ENCODE measurements around the gene FER1L5.
"Not testable (repeated sequence)": the region's sequence is repeated elsewhere in the genome, so short reads cannot be mapped to it uniquely, and the experiment has no call there.

Gene FER1L5

DNA sequence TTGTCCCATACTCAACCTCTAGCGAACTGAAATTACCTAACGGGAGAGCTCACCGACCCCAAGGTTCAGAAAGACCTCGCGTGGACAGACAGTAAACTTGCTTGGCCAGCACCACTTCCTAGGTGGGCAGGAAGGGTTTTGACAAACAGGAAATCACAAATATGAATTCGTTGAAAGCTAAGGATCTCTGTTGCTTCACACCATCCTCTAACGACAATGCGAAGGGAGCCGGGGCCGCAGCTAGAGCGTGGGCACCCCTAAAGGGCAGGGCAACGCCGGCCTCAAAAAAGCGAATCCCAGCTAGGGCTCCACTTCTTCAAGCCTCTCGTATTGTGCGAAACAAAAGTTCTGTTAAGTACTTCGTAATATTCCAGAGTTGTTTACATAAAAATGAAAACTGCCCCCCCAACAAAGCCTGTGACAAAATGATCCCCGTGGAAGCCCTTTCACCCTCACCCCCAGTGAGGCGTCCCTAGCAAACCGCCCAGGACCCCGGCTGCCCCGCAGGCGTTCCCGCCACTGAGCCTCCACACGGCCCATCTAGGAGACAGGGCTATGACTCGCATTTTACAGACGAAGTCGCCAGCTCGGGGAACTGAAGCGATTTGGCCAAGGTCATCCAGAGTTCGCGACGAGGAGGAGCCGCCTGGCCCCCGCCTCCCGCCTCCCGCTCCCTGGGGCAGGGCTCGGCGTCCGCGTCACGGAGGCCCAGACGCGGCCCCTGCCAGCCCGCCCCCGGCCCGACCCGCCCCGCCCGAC, 5.0 kb upstream of the FER1L5 start:
- Histone ChIP-seq H3K4me3 (ENCODE audit: low read depth in 1 of 2, low read length in 2 of 2) (peak overlapping the region; percentile 78 to 83), H3K27me3 (ENCODE audit: control insufficient read depth in 1 of 2, insufficient read depth in 2 of 2, low read length in 2 of 2) (no peaks in the 10 kb centered on the region), H3K9me3 (ENCODE audit: low read length) (no peaks in the 10 kb centered on the region), H3K4me1 (ENCODE audit: insufficient read depth, low read length) (peaks cover 30% of the 10 kb centered on the region), H3K36me3 (ENCODE audit: insufficient read depth, low read length) (peaks cover 7% of the 10 kb centered on the region), H3K27ac (ENCODE audit: low read depth, low read length) (peak overlapping the region; percentile 98), H3K9ac (ENCODE audit: low read length) (peak overlapping the region; percentile 76)

DNA sequence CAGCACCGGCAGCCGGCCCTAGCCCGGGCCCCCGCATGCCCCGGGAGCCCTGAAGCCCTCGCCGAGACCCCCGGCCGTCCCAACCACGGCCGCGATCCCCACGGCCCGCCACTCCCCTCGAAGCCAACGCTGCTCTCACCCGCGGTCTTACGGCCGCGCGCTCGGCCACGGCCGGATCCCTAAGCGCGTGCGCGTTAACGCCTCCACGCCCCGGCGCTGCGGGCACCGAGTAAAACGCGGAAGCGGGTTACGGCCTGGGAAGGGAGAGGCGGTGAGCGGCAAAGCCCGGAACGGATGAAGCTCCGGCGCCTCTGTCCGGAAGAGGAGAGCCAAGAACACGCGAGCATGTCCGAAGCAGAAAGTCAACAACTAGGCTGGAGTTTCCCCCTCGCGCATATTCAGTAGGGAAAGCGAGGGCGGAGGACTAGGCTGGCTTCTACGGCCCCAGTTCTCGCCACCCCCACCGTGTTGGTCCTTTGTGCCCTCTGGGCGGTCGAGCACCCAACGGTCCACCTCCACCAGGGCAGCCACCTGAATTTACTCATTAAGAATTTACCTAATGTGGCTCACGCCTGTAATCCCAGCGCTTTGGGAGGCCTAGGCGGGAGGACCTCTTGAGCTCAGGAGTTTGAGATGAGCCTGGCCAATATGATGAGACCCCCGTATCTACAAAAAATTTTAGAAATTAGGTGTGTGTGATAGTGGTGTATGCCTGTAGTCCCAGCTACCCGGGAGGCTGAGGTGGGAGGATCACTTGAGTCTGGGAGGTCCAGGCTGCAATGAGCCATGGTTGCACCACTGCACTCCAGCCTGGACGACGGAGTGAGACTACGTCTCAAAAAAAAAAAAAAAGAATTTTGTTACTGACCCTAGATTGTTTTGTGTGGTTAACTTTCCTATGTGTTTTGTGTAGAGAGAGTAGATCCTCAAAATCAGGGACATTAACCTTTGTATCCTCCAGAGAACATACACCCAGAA, 4.1 kb upstream of the FER1L5 start, which contains the start of gene KANSL3:
KANSL3 (minus strand) TSS at position 169 of the 978 bp plus-strand sequence. CDS start 1,177 bp downstream, outside the sequence.
- Histone ChIP-seq H3K9me3 (ENCODE audit: low read length) (no peaks in the 10 kb centered on the region), H3K4me3 (ENCODE audit: low read depth in 1 of 2, low read length in 2 of 2) (peak within 1 kb of the TSS; percentile 78 to 83), H3K9ac (ENCODE audit: low read length) (peak within 1 kb of the TSS; percentile 76), H3K4me1 (ENCODE audit: insufficient read depth, low read length) (peaks cover 30% of the 10 kb centered on the region), H3K36me3 (ENCODE audit: insufficient read depth, low read length) (peaks cover 7% of the 10 kb centered on the region), H3K27ac (ENCODE audit: low read depth, low read length) (peak within 1 kb of the TSS; percentile 98), H3K27me3 (ENCODE audit: control insufficient read depth in 1 of 2, insufficient read depth in 2 of 2, low read length in 2 of 2) (no peaks in the 10 kb centered on the region)

DNA sequence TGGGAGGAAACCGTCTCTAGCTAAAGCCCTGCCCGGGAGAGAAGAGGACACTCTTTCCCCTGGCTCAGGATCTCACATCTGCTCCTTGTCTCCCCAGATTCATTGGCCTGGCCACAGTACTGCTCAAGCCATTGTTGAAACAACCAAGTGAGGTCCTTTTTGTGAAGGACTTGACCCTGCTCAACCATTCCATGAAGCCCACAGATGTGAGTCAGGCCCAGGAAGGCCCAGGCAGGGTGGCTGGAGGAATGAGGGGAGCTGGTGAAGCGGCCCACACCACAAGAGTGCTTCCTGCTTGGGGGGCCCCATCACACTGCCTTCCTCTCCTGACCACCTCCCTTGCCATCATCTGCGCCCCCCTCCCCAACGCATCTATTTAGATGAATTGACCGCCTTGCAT, 5.1 kb downstream of the FER1L5 start:
- no peak overlapping the region for H3K9ac ChIP-seq (ENCODE audit: low read length)
- H3K27me3 ChIP-seq (ENCODE audit: control insufficient read depth in 1 of 2, insufficient read depth in 2 of 2, low read length in 2 of 2): no peaks in the 10 kb centered on the region
- no peaks in the 10 kb centered on the region for H3K9me3 ChIP-seq (ENCODE audit: low read length)
- H3K36me3 ChIP-seq (ENCODE audit: insufficient read depth, low read length): no peaks in the 10 kb centered on the region
- H3K4me3 ChIP-seq (ENCODE audit: low read depth in 1 of 2, low read length in 2 of 2): no peak overlapping the region
- H3K27ac ChIP-seq (ENCODE audit: low read depth, low read length): no peak overlapping the region
- no peaks in the 10 kb centered on the region for H3K4me1 ChIP-seq (ENCODE audit: insufficient read depth, low read length)

DNA sequence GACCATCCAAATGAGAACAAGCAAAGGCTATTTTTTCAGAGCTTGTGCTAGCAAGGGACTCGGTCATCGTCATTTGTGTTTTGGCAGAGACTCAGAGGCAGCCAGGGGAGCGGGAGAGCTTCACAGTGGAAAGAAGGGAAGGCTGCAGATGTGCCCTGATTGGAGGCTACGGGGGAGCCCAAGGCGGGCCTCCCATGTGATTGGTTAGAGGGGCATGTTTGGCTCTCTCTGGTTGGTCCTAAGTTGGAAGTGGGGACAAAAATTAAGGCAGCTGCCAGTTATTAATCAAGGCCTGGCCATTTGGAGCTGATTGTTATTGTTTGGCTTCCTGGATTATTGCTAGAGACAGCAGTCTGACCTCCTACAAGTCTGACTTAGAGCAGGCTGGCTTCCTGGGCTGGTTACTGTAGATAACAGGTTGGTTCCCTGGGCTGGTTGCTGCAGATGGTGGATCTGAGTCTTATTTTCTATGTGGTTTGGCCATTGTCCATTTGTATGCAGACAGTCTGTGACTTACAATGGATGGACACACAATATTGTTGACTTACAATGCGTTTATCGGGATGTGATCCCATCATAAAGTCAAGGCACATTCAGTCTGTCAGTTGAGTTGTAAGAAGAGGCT, 5.9 kb downstream of the FER1L5 start:
- no peak overlapping the region for H3K4me3 ChIP-seq (ENCODE audit: low read depth in 1 of 2, low read length in 2 of 2)
- H3K36me3 ChIP-seq (ENCODE audit: insufficient read depth, low read length): no peaks in the 10 kb centered on the region
- no peaks in the 10 kb centered on the region for H3K4me1 ChIP-seq (ENCODE audit: insufficient read depth, low read length)
- H3K9me3 ChIP-seq (ENCODE audit: low read length): no peaks in the 10 kb centered on the region
- H3K9ac ChIP-seq (ENCODE audit: low read length): no peak overlapping the region
- H3K27me3 ChIP-seq (ENCODE audit: control insufficient read depth in 1 of 2, insufficient read depth in 2 of 2, low read length in 2 of 2): no peaks in the 10 kb centered on the region
- H3K27ac ChIP-seq (ENCODE audit: low read depth, low read length): no peak overlapping the region

DNA sequence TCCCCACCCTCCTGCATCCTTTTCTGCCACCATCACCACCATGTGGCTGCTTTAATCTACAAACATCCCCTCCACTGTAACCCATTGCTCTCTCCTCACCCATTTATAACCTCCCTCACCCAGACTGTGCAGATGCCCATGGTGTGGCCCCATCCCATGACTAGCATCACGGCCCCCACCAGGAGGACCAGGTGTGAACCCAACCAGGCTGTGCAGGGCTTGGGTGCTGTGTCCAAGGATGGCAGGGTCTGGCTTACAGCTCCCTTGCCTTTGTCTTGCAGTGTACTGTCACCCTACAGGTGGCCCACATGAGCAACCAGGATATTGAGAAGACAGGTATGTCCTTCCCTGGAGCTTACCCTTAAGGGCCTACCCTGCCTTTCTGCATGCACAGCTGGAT, 6.8 kb downstream of the FER1L5 start:
- H3K9ac ChIP-seq (ENCODE audit: low read length): no peak overlapping the region
- H3K27ac ChIP-seq (ENCODE audit: low read depth, low read length): no peak overlapping the region
- H3K4me1 ChIP-seq (ENCODE audit: insufficient read depth, low read length): no peaks in the 10 kb centered on the region
- H3K4me3 ChIP-seq (ENCODE audit: low read depth in 1 of 2, low read length in 2 of 2): no peak overlapping the region
- no peaks in the 10 kb centered on the region for H3K36me3 ChIP-seq (ENCODE audit: insufficient read depth, low read length)
- H3K27me3 ChIP-seq (ENCODE audit: control insufficient read depth in 1 of 2, insufficient read depth in 2 of 2, low read length in 2 of 2): no peaks in the 10 kb centered on the region
- H3K9me3 ChIP-seq (ENCODE audit: low read length): no peaks in the 10 kb centered on the region

DNA sequence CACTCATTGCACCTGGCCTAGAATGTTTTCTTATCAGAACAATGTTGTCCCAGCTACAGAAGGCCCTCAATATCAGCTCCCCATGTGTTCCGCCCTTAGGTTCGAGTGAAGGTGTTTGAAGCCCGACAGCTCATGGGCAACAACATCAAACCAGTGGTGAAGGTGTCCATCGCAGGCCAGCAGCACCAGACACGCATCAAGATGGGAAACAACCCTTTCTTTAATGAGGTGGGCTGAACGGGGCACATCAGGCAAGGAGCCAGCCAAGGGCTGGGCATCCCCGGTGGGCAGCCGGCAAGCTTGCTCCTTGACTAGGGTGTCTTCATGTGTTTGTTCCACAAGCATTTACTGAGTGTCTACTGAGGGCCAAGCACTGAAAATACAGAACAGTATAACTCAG, 9.2 kb downstream of the FER1L5 start:
- Histone ChIP-seq H3K4me1 (ENCODE audit: insufficient read depth, low read length) (no peaks in the 10 kb centered on the region), H3K9ac (ENCODE audit: low read length) (no peak overlapping the region), H3K36me3 (ENCODE audit: insufficient read depth, low read length) (no peaks in the 10 kb centered on the region), H3K27ac (ENCODE audit: low read depth, low read length) (no peak overlapping the region), H3K27me3 (ENCODE audit: control insufficient read depth in 1 of 2, insufficient read depth in 2 of 2, low read length in 2 of 2) (no peaks in the 10 kb centered on the region), H3K9me3 (ENCODE audit: low read length) (no peaks in the 10 kb centered on the region), H3K4me3 (ENCODE audit: low read depth in 1 of 2, low read length in 2 of 2) (no peak overlapping the region)

DNA sequence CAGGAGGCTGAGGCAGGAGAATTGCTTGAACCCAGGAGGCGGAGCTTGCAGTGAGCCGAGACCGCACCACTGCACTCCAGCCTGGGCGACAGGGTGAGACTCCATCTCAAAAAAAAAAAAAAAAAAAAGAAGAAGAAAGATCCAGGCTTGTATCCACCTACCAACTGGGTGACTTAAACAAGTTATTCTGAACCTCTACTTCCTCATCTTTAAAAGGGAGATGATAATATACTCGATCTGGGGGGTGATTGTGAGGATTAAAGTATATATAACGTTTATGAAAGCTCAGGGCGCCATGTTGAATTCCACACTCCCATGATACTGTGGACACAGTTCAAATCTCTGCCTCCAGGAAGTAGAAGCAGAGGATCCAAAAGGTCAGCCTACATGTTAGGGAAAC, 12.2 kb downstream of the FER1L5 start:
- not testable (repeated sequence) for H3K4me1 ChIP-seq (ENCODE audit: insufficient read depth, low read length); H3K36me3 ChIP-seq (ENCODE audit: insufficient read depth, low read length)

DNA sequence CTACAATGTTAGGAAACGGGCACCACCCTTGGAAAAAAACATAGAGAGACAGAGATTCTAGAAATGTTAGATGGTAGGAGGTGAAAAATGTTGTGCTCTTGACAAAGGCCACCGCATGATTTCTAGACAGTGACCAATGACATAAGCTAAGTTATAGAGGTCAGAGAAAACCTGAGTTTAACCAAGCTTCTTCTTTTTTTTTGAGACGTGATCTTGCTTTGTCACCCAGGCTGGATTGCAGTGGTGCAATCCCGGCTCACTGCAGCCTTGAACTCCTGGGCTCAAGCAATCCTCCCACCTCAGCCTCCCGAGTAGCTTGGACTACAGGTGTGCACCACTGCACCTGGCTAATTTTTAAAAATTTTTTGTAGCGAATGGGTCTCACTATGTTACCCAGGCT, 13.0 kb downstream of the FER1L5 start:
- H3K4me3 ChIP-seq (ENCODE audit: low read depth in 1 of 2, low read length in 2 of 2): no peak overlapping the region
- no peaks in the 10 kb centered on the region for H3K36me3 ChIP-seq (ENCODE audit: insufficient read depth, low read length)
- H3K27ac ChIP-seq (ENCODE audit: low read depth, low read length): no peak overlapping the region
- no peaks in the 10 kb centered on the region for H3K4me1 ChIP-seq (ENCODE audit: insufficient read depth, low read length)
- no peak overlapping the region for H3K9ac ChIP-seq (ENCODE audit: low read length)
- H3K27me3 ChIP-seq (ENCODE audit: control insufficient read depth in 1 of 2, insufficient read depth in 2 of 2, low read length in 2 of 2): no peaks in the 10 kb centered on the region
- no peaks in the 10 kb centered on the region for H3K9me3 ChIP-seq (ENCODE audit: low read length)

More for the DNA sequence above, 12.2 kb downstream of the FER1L5 start:
- H3K27me3 ChIP-seq (ENCODE audit: control insufficient read depth in 1 of 2, insufficient read depth in 2 of 2, low read length in 2 of 2); H3K9me3 ChIP-seq (ENCODE audit: low read length); H3K9ac ChIP-seq (ENCODE audit: low read length); H3K4me3 ChIP-seq (ENCODE audit: low read depth in 1 of 2, low read length in 2 of 2); H3K27ac ChIP-seq (ENCODE audit: low read depth, low read length): not testable (repeated sequence)

DNA sequence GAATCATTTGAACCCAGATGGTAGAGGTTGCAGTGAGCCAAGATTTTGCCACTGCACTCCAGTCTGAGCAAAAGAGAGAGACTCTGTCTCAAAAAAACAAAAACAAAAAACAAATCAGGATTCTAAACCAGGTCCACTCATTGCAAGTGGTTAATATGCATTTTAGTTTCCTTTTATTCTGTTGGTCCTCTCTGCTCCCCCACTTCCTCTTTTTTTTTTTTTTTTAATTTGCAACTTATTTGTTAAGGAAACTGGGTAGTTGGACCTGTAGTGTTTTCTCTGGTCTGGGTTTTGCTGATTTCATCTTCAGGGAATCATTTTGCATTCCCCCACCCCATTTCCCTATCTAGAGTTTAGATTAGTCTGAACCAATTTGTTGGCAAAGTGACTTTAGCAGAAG, 14.0 kb downstream of the FER1L5 start:
- no peak overlapping the region for H3K4me3 ChIP-seq (ENCODE audit: low read depth in 1 of 2, low read length in 2 of 2)
- no peak overlapping the region for H3K27ac ChIP-seq (ENCODE audit: low read depth, low read length)
- H3K27me3 ChIP-seq (ENCODE audit: control insufficient read depth in 1 of 2, insufficient read depth in 2 of 2, low read length in 2 of 2): no peaks in the 10 kb centered on the region
- H3K9me3 ChIP-seq (ENCODE audit: low read length): no peaks in the 10 kb centered on the region
- H3K4me1 ChIP-seq (ENCODE audit: insufficient read depth, low read length): no peaks in the 10 kb centered on the region
- no peak overlapping the region for H3K9ac ChIP-seq (ENCODE audit: low read length)
- H3K36me3 ChIP-seq (ENCODE audit: insufficient read depth, low read length): no peaks in the 10 kb centered on the region

DNA sequence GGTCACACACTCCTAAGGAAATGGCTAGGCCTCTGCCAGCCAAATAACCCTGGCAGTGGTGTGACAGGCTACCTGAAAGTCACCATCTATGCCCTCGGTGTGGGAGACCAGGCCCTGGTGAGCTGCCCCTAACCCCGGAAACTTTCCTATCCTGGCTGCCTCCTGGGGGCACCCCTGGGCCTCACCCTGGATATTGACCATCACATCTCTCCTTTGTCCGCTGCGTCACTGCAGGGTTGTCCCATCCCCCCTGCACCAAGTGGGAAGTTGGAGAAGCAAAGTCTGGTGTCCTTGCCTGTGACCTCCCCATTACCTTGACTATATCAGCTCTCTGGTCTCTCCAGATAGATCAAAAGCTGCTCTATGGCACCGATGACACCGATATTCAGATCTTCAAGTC, 18.8 kb downstream of the FER1L5 start:
- Histone ChIP-seq H3K27me3 (ENCODE audit: control insufficient read depth in 1 of 2, insufficient read depth in 2 of 2, low read length in 2 of 2) (no peaks in the 10 kb centered on the region), H3K9ac (ENCODE audit: low read length) (no peak overlapping the region), H3K4me1 (ENCODE audit: insufficient read depth, low read length) (no peaks in the 10 kb centered on the region), H3K4me3 (ENCODE audit: low read depth in 1 of 2, low read length in 2 of 2) (no peak overlapping the region), H3K9me3 (ENCODE audit: low read length) (no peaks in the 10 kb centered on the region), H3K27ac (ENCODE audit: low read depth, low read length) (no peak overlapping the region), H3K36me3 (ENCODE audit: insufficient read depth, low read length) (no peaks in the 10 kb centered on the region)

DNA sequence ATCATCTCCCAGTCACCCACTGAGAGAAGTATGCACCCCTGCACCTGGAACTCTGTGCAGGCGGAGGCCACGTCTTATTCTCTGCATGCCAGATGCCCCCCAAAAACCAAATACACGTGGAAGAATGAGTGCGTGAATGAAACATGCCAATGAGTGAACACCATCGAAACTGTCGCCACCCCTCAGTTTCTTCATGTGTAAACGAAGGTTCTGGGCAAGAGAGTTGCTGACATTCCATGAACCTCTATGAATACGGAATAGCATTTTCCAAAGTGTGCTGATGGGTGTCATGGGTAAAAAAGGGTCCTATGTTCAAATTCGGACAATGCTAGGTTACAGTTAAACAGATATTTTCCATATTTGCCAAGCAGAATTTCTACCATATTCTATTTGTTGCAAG, 19.8 kb downstream of the FER1L5 start:
- Histone ChIP-seq H3K27ac (ENCODE audit: low read depth, low read length) (no peak overlapping the region), H3K9ac (ENCODE audit: low read length) (no peak overlapping the region), H3K4me3 (ENCODE audit: low read depth in 1 of 2, low read length in 2 of 2) (no peak overlapping the region), H3K9me3 (ENCODE audit: low read length) (no peaks in the 10 kb centered on the region), H3K27me3 (ENCODE audit: control insufficient read depth in 1 of 2, insufficient read depth in 2 of 2, low read length in 2 of 2) (no peaks in the 10 kb centered on the region), H3K4me1 (ENCODE audit: insufficient read depth, low read length) (no peaks in the 10 kb centered on the region), H3K36me3 (ENCODE audit: insufficient read depth, low read length) (no peaks in the 10 kb centered on the region)
